ENCODE measurements around the gene GABBR1. TPM values are rescaled to one million over a fixed set of nuclear protein-coding genes. Genes with fewer than 3 reads are reported as not detected.

Gene GABBR1
- total RNA-seq, 1 donor from 2014 or later = 120 TPM

DNA sequence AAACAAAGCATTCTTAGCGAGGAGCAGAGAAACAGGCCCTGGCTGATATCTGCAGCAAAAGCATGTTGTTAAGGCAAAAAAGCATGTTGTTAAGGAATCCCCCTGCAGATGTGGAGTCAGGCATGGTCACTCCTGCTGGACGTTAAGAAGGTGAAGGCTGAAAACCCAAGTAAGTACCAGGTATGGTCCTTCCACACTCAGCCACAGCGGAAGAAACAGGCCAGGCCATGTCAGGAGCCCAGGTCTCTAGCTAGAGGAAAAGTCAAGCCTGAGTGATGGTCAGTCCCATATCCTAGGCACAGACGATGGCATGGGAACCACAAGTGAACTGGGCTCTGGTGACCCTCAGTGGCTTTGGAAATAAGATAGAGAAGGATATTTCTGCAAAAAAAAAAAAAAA is 112.8 kb downstream of the GABBR1 start:
- peak; percentile 3 for DNase-seq (ENCODE audit: low spot score, unreplicated experiment)

GRCh38 chr6:29519291-29520010 is 113.5 kb downstream of the GABBR1 start:
- DNase-seq (ENCODE audit: low spot score, unreplicated experiment) = no peak
- no peaks in the 10 kb centered on the region for H3K27me3 Mint-ChIP-seq
- H3K4me3 Mint-ChIP-seq (ENCODE audit: low read depth) = no peak overlapping the region
- H3K9me3 Mint-ChIP-seq (ENCODE audit: low read depth) = peaks cover 6% of the 10 kb centered on the region
- TF ChIP-seq CTCF (IDR thresholded peaks at IDR 0.05; ENCODE audit: unreplicated experiment) = no peak
- H3K27ac Mint-ChIP-seq = no peak overlapping the region
- H3K36me3 Mint-ChIP-seq (ENCODE audit: insufficient read depth) = no peaks in the 10 kb centered on the region
- peaks cover 2% of the 10 kb centered on the region for H3K4me1 Mint-ChIP-seq (ENCODE audit: low read depth)

More for the DNA sequence above, 112.8 kb downstream of the GABBR1 start:
- Mint-ChIP-seq H3K4me1 (ENCODE audit: low read depth) (peaks cover 2% of the 10 kb centered on the region), H3K36me3 (ENCODE audit: insufficient read depth) (no peaks in the 10 kb centered on the region), H3K27ac (no peak overlapping the region), H3K9me3 (ENCODE audit: low read depth) (peaks cover 6% of the 10 kb centered on the region), H3K4me3 (ENCODE audit: low read depth) (no peak overlapping the region), H3K27me3 (no peaks in the 10 kb centered on the region)
- TF ChIP-seq CTCF (IDR thresholded peaks at IDR 0.05; ENCODE audit: unreplicated experiment) = no peak

DNA sequence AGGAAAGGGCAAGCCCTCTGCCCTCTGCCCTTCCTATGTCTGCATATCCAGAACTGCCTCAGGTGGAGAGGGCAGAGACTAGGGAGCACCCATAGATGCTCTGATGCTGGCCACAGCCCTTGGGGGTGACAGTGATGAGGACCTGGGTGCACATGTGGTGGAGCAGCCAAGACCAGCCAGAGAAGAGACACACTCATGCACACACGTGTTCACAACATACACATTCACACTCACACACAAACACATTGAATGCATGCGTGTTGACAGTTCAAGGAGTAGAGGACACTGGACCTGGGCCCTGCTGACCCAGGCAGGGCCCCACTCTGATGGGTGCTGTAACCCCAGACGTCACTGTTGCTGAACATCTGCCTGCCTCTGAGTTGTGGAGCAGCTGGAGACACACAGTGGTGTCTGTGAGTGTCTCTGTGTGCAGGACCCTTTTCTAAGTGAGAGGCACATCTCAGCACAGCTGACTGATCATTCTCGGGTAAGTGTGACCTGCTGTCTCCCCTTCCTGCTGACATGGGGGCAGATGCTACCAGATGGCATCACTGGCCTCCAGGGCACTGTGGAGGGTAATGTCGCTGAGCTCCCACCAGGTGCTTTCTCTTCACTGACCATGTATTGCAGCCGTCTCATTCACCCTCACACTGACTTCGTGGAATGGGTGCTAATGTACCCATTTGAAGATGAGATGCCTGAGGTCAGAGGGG is 115.1 kb downstream of the GABBR1 start:
- Mint-ChIP-seq H3K27ac (no peak overlapping the region), H3K4me1 (ENCODE audit: low read depth) (no peaks in the 10 kb centered on the region), H3K4me3 (ENCODE audit: low read depth) (no peak overlapping the region), H3K9me3 (ENCODE audit: low read depth) (peaks cover 2% of the 10 kb centered on the region), H3K36me3 (ENCODE audit: insufficient read depth) (no peaks in the 10 kb centered on the region), H3K27me3 (no peaks in the 10 kb centered on the region)
- no peak for DNase-seq (ENCODE audit: low spot score, unreplicated experiment)
- no peak for TF ChIP-seq CTCF (IDR thresholded peaks at IDR 0.05; ENCODE audit: unreplicated experiment)

- no peaks in the 10 kb centered on the region for H3K9me3 Mint-ChIP-seq (ENCODE audit: low read depth)
- H3K4me1 Mint-ChIP-seq (ENCODE audit: low read depth) = no peaks in the 10 kb centered on the region
- TF ChIP-seq CTCF (IDR thresholded peaks at IDR 0.05; ENCODE audit: unreplicated experiment) = no peak
These were observed 115.7 kb downstream of the GABBR1 start for GRCh38 chr6:29517245-29517644.

GRCh38 chr6:29516108-29516507 is 116.9 kb downstream of the GABBR1 start:
- H3K4me3 Mint-ChIP-seq (ENCODE audit: low read depth) = no peak overlapping the region
- no peak for DNase-seq (ENCODE audit: low spot score, unreplicated experiment)
- H3K27me3 Mint-ChIP-seq = peaks cover 5% of the 10 kb centered on the region
- TF ChIP-seq CTCF (IDR thresholded peaks at IDR 0.05; ENCODE audit: unreplicated experiment) = no peak
- no peaks in the 10 kb centered on the region for H3K36me3 Mint-ChIP-seq (ENCODE audit: insufficient read depth)
- H3K27ac Mint-ChIP-seq = no peak overlapping the region
- no peaks in the 10 kb centered on the region for H3K4me1 Mint-ChIP-seq (ENCODE audit: low read depth)
- no peaks in the 10 kb centered on the region for H3K9me3 Mint-ChIP-seq (ENCODE audit: low read depth)

More at GRCh38 chr6:29517245-29517644, 115.7 kb downstream of the GABBR1 start:
- H3K4me3 Mint-ChIP-seq (ENCODE audit: low read depth) = no peak overlapping the region
- H3K27me3 Mint-ChIP-seq = no peaks in the 10 kb centered on the region
- no peak overlapping the region for H3K27ac Mint-ChIP-seq
- DNase-seq (ENCODE audit: low spot score, unreplicated experiment) = no peak
- no peaks in the 10 kb centered on the region for H3K36me3 Mint-ChIP-seq (ENCODE audit: insufficient read depth)
